ENCODE results near the gene KCNK18.

Gene KCNK18

GRCh38 chr10:117256910-117257309, 59.6 kb downstream of the KCNK18 start:
- no peak for FAIRE-seq

GRCh38 chr10:117257721-117258120, 60.4 kb downstream of the KCNK18 start:
- DNase-seq (ENCODE audit: insufficient read length, low spot score): no peak
- TF ChIP-seq POU2F2 (IDR thresholded peaks at IDR 0.05; ENCODE audit: low read depth, low read length) (no peak), PAX5 (IDR thresholded peaks at IDR 0.05; ENCODE audit: insufficient read depth, low read length, severe bottlenecking) (no peak), TAF1 (IDR thresholded peaks at IDR 0.05; ENCODE audit: low read depth, low read length) (no peak), POLR2A (IDR thresholded peaks at IDR 0.05; ENCODE audit: low read depth, low read length) (no peak)
- no peak for FAIRE-seq

More at GRCh38 chr10:117256910-117257309, 59.6 kb downstream of the KCNK18 start:
- DNase-seq (ENCODE audit: insufficient read length, low spot score): no peak
- TF ChIP-seq POLR2A (IDR thresholded peaks at IDR 0.05; ENCODE audit: low read depth, low read length) (no peak), POLR2AphosphoS5 (IDR thresholded peaks at IDR 0.05; ENCODE audit: low read depth, low read length) (no peak), TAF1 (IDR thresholded peaks at IDR 0.05; ENCODE audit: low read depth, low read length) (no peak), SPI1 (IDR thresholded peaks at IDR 0.05; ENCODE audit: low read depth, low read length) (no peak), PAX5 (IDR thresholded peaks at IDR 0.05; ENCODE audit: insufficient read depth, low read length, severe bottlenecking) (no peak), POU2F2 (IDR thresholded peaks at IDR 0.05; ENCODE audit: low read depth, low read length) (no peak)

- DNase-seq (ENCODE audit: insufficient read length, low spot score) (no peak), FAIRE-seq (no peak)
- TF ChIP-seq TAF1 (IDR thresholded peaks at IDR 0.05; ENCODE audit: low read depth, low read length) (no peak), POLR2AphosphoS5 (IDR thresholded peaks at IDR 0.05; ENCODE audit: low read depth, low read length) (no peak)
Measured at GRCh38 chr10:117259279-117259678, 62.0 kb downstream of the KCNK18 start.
